HG03095 (cell line): ENCODE measurements around the gene GPR137B.
A peak's percentile ranks its signal among the peaks of the same experiment; 100 is the strongest.

Experiments
- ATAC-seq: cut with Tn5 transposase; IDR thresholded peaks from one replicate; pipeline ENCODE4 v1.9.1; 2021; ENCODE audit warnings: moderate library complexity; ENCODE audit not compliant: unreplicated experiment

Gene GPR137B

DNA sequence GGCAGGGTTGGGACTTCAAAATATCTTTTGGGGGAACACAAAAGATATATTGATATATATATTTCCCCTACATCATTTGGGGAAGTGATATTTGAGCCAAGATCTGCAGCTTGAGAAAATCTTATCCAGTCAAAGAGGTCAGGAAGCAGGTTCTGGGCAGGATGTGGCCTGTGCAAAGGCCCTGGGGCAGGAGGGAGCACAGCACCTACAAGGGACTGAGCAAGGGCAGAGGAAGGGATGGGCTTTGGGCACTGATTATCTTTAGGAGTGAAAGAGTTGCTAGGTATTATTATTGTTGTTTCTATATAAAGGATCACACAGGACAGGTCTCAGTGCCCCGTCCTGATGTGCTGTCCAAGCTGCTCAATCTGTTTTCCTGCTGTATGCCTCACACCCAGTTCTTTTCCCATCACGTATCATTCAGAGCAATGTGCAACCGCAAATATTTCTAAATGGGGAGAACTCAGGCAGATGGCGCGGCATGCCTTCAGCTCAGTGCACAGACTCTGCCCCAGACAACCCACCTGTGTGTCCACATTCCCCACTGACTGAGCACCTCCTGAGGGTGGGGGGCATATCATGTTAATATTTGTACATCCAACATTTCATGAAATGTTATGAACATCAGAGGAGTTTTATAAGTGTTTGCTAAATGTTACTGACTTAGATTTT, 28.1 kb upstream of the GPR137B start:
- ATAC-seq = no peak

DNA sequence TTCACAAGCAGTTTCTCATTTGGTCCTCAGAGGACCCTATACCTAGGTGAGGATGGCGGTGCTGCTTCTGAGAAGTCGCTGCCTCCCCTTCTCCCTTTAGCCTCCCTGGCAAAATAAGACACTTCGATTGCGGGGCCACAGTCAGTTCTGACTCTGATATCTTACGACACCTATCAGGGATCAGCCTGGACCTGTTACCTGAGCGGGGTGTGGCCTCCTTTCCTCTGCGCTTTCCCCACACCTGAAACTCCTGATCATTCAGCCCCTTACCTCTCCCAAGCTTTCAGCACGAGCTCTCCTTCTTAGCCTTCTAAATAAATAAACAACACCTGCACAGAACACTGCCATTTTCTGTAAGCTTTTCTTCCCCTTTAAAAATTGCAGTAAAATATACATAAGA, 24.6 kb upstream of the GPR137B start:
- no peak for ATAC-seq

DNA sequence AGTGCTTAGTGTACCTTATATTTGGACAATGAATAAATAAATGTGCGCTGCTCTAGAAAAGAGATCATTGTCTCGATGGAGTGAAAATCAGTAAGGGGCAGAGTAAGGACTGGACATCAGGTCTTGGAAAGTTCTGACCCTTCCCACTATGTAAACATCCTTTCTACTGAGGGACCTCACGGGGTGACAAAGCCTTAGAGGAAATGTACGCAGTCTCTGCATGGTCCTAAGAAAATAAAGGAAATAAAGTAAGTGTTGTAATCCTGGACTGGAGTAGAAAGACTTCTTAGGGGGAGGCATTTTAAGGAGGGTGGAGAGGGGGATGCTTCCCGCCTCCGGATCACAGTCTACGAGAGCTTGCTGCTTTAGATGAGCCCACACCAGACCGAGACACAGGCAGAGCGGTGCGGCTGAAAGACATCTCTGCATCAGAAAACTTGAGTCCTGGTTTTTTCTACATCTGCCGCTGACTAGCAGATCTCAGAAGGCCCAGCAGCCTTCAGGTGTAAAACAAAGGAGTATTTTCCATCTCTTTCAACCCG, 22.3 kb upstream of the GPR137B start:
- ATAC-seq = no peak

DNA sequence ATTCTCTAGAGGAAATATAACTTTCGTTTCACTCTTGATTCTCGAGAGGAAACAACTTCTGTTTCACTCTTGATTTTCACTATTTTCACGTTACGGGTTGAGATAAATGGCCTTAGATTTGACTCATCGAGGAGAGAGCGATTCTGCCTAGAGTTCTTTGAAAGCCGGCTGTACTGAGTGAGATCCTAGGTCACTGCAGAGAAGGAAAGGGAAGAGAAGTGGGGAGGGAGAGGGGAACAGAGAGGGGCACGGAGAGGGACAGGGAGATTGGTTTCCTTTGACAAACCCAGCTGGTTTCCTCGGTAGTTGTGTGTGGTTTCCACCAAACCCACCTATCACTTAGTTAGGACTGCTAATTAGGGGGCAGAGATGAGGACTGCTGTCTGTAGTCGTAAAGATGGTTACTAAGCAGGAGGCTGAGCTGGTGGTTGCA, 21.6 kb upstream of the GPR137B start:
- ATAC-seq = peak; percentile 49

DNA sequence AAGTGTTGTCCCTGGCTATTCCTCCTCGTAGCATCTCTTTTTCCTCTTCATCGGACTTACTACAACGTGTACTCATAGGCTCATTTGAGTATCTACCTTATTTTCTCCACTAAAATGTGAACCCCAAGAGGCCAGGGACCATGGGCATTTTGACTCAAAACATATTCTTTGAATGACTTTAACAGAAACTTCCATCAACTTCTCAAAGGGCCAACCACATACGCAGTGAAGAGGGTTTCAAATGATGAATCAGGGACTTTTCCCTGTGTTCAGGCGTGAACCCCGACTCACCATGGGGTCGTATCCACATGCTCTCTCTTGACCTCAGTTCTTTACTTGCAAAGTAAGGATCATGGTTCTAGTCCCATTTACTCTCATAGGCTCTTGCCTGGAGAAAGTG, 20.2 kb upstream of the GPR137B start:
- no peak for ATAC-seq

DNA sequence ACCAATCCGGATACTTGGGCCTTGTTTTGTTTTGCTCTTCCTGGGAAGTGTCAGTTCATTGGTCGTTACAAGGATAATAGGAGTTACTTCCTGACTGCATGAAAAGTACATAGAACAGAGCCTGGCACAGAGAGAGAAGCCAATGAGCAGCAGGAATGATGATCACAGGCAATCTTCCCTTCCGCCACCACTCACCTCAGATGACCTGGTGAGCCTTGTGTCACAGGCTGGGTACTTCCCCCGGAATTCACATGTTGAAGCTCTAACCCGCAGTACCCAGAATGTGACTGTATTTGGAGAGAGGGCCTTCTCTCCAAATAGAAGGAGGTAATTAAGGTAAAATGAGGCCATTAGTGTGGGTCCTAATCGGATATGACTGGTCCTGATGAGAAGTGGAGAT, 18.8 kb upstream of the GPR137B start:
- ATAC-seq = no peak

DNA sequence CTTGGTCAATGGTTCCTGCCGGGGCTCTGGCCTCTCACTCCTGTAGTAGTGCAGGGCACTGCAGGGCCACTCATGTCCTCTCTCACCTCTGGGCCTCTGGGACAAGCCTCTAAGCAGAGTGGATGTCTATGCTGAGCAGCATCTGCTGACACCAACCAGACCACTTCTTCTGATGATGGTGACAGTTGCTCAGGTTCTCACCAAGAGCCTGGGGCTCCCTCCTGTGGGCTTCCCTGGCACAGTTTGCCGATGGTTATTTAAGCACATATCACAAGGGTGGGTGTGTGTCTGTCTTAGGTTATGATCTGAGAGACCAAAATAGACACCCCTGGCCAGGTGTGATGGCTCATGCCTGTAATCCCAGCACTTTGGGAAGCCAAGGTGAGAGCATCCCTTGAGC, 17.4 kb upstream of the GPR137B start:
- ATAC-seq = no peak

DNA sequence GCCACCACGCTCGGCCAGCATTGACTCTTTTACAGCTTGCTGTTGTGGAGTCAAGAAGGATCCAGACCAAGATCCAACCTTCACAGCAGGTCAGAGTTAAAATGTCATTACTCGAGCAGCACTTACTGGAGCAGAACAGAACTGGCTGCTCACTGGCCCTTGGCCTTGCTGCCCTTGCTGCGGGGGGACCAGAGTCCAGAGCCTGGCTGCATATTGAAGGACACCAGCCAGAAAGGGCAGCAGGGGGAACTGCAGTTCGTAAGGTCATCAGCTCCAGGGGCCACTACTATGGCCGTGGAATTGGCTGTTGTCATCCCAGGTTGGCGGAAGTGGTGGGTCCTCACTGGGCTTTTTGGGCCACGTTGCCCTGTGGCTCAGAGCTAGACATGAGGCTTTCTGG, 15.3 kb upstream of the GPR137B start:
- no peak for ATAC-seq

DNA sequence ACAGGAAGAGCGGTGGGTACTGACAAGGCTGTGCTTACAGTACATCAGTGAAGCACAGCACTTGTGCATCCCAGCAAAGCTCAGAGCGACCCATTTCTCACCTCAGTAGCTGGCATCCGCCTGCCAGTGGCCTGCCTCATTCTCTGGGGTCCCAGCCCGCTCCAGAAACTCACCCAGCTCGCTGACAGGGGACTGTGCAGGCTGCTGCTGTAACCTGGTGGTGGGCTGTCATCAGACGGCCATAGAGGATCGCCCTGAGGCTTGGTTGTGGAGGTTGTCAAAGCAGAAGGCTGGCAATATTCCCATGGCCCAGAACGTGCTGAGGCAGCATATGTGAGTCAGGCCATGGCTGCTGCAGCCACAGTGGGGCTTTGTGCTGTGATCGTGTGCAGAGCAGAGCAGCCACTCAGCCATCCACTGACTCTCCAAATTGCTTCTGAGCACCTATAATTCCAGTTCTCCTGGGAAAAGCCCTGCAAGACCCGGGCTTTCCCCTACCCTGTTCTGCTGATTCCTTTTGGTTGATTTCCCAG, 13.6 kb upstream of the GPR137B start:
- no peak for ATAC-seq

DNA sequence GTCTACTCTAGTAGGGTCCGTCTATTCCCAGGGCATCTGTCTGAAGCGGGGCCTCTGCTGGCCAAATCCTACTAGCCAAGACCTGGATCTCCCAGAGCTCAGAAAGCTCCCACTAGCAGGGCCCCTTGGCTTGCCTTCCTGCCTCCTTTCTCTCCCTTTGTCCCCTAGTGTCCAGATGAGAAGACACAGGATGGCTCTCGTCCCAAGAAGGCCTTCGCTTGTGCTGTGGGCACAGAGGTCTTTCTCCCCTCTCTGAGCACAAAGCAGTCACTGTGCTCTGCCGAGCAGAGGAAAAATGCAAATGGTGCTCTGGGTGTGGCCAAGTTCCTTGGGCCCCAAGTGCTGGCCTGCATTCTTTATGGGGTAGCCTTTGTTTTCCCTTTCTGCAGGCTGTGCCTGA, 13.0 kb upstream of the GPR137B start:
- ATAC-seq = no peak

DNA sequence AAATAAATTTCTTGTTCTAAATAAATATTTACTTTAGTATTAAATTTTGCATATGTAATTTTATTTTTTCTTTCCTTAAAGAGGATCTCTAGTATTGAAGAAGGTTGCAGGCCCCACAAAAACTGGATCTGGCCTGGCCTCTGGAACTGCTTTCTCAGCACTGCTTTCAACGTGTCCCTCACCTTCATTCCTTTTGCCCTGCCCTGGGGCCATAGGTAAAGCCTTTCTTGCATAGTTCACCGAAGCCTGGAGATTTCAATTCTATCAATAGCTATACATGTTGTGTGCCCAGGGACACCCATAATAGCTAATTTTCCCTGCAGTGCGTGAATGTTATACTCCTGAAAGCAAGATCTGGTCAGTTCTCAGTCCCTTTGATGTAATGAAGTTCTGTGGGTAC, 12.0 kb upstream of the GPR137B start:
- ATAC-seq = no peak

DNA sequence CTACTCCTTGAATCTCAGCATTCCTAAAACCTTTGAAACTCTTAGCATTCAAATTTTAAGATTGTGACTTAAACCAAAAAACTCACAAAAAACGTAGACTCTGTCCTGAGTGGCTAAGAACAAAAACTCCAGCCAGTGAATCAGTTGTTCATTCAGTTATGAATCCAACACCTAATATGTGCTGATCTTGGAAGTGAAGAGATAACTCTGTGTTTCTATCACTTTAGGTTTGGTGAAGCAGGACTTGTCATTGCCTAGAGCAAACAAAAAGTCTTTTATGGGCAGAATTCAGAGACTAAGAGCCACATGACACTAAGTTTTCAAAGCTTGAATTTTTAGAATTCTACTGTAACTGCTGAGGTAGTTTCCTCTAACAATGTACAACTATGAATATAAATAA, 10.4 kb upstream of the GPR137B start:
- no peak for ATAC-seq

DNA sequence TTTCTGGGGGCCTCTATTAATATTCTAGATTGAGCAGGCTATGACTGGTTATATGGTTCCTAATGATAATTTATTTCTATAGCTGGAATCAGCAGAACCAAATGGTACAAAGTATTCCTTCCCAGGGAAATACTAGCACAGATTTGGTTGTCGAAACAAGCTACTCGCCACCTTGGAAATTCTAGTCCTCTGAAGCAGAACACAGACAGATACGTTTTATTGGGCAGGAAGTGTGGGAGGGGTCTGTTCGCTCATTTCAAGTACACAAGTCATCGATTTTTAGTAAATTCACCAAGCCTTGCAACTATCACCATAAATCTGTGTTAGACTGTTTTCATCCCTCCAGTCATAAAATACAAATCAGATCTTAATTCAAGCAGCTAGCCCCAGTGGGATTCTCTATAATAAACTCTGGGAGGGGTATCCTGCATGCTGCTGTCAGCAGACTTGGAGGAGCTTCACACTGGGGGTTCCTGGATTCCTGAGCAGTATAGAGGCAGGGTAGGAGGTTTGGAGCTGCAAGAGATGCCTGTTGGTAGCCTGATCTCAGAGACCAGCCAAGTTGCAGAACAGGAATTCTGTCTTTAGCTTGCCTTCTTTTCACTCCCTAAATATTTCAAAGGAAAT, 9.8 kb upstream of the GPR137B start:
- no peak for ATAC-seq

DNA sequence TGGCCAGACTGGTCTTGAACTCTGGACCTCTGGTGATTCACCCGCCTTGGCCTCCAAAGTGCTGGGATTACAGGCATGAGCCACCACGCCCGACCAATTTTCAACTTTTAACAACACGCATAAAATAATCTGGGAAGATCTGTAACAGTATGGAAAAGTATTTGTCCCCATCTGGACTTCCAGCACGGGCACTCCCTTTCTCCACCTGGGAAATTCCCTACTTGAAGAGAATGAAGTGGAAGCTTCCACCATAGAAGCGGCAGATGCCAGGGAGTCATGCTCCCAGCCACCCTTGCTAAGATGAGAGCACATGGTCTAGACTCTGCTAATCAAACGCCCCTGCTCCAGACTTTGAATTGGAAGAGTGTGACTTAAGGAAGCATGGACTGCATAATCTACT, 9.0 kb upstream of the GPR137B start:
- no peak for ATAC-seq

DNA sequence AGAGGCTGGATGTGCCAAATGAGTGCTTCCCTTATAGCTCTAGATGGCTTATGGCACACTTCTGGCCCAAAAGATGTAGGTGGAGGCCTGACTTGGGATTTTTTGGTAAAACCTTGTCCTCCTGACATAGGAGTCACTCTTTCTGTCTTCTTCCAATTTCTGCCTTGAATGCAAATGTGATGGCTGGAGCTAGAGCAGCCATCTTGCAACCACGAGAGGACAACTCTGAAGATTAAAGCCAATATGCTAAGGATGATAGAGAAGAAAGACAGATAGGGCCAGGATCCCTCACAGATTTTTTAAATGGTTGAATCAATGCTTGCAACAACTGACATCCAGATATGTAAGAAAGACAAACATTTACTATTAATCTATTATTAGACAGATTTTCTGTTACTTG, 8.5 kb upstream of the GPR137B start:
- ATAC-seq = no peak

DNA sequence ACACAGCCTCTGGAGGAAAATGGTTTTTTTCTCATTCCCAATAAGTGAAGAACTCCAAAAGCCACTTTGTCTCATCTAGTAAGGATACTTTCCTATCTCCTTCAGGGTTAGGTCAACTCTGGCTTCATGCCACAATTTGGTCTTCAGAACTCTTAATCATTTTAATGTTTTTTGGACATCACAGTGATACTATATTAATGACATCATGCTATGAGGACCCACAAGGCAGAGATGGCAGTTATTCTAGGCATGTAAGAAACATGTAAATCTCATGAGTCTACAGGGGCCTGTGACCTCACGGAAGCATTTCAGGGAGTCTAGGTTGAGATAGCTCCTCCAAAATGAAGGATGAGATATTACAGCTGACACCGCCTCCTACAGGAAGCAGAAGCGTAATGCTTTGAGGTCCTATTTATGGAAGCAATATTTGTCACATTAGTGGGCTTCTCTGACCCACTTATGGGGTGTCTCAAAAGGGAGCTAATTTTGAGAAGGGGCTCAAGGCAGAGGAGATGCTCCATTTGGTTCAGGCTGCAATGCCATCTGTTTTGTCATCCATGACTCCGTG, 5.0 kb upstream of the GPR137B start:
- no peak for ATAC-seq

DNA sequence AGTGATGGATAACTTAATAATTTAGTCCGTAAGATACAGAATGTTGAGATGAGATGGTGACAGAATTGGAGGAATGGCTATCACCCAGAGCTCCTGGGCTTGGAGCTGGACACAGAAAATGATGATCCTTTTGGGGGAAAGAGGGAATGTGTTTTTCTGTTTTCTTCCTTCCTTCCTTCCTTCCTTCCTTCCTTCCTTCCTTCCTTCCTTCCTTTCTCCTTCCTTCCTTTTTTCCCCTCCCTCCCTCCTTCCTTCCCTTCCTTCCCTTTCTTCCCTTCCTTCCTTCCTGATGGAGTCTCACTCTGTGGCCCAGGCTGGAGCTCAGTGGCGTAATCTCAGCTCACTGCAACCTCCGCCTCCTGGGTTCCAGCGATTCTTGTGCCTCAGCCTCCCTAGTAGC, 2.8 kb upstream of the GPR137B start:
- ATAC-seq = no peak

DNA sequence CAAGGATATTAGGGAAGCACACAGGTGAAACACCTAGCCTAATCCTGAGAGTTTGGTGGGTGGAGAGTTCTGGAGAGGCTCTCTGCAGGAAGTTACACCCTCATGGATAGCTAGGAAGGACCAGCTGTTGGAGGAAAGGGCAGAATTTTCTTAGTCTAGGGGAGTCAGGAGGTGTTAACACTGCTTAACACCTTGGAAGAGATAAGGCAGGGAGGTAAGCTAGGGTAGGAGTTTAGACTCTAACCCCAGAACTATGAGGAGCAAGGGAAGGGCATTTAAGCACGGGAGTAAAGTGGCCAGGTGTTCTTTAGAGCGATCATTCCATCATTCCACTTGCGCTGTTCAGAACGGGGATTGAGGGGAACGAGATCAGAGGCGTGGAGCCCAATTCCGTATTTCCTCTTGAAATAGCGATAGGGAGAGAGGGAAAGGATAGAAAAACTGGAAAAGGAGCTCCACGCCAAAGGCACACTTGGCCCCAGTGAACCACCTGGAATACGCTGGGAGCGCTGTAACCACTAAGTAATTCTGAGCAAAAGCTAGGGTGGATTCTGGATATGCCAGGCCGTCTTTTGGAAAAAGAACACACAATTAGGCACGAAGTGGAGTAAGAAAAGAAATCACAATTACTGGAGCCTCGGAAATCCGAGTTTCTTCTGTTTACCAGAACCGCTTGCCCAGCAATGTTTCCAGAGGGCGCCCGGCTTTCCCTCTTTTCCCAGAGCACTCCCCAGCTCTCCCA, 1.5 kb upstream of the GPR137B start:
- no peak for ATAC-seq

DNA sequence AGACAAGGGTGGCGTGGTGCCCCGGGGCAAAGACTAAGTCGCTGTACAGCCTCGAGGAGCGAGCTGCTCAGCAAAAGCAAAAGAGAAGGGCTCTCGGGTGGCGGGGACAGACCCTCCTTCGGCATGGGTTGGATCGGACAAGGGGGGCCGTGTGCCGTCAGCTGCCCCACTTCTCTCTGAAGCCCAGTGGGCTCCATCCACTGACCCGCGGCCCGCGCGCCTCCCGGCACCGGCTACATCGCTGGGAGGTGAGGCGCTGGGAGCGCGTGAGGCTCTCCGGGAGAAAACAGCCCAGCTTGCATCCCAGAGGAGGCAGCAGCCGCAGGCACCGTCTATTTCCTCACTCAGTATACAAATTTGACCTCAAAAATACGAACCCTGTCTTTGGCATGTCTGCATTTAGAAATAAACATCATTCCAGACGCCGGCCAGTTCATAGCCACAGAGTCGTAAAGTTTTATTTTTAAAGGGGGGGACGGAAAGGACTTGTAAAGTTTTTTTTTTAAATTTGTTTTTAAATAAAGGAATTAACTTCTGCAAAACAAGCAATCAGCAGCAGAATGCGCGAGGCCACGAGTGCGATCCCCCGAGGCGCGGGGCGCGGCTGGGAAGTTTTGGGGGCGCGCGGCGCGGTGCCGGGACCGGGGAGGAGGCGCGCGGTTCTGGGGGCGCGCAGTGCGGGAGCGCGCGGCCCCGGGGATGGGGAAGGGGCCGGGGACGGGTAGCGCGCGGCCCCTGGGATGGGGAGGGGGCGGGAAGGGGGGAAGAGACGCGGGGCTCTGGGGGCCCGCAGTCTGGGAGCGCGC, 689 bp upstream of the GPR137B start:
- ATAC-seq = peak; percentile 8

DNA sequence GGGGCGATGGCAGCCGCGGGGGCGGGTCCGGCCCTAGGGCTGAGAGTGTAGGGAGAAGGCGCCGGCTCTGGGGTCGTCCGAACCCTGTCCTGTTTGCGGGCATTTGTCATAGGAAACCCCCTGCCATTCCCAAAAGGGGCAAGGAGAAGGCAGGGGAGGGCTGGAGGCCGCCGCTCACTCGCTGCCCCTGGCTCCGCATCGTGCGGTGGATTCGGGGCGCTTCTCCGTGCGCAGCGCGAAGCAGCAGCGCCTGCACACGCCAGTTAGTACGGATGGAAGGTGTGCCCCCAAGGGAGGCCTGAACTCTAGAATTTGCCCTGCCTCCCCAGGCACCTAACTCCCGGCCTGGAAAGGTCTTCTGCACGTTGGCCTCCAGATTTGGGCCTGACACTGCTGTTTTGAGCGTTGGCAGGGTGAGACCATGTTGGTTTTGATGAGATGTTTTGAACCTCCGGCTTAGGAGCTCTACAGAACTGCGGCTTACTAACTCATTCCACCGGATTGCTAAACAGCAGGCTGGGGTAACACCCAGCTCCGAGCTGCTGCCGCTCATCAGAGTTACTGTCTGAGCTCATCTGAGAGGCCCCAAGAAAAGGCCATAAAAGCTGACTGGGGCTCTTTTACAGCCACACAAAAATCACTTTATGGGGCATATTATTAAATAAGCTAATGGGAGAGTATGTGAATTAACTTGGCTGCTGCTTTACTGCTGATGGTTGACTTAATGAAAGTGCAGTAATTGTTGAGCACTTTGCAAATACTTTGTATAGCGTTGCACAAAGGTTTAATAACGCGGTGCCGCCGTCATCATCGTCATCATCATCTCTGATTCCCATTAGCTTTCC, 987 bp downstream of the GPR137B start:
- peak; percentile 33 for ATAC-seq
